K562 (cell line): ENCODE results near the gene ATP5F1D. TPM values are rescaled to one million over a fixed set of nuclear protein-coding genes. Genes with fewer than 3 reads are reported as not detected.

Source experiments
- ARID3A ChIP-seq: IDR thresholded peaks from 2 replicates; pipeline ENCODE4 v1.6.1; 2012; ENCODE audit warnings: low read depth, low read length, improper control_type of control experiment, borderline replicate concordance
- CREB3L1 ChIP-seq: fragments of 450-650 bp; IDR thresholded peaks from 2 replicates; pipeline ENCODE4 v1.6.1; 2014; ENCODE audit warnings: low read depth, mild to moderate bottlenecking, moderate library complexity, borderline replicate concordance
- GTF2A2 ChIP-seq: IDR thresholded peaks from 2 replicates; pipeline ENCODE4 v1.6.1; 2016; ENCODE audit warnings: mild to moderate bottlenecking, missing genetic modification characterization, missing compliant biosample characterization
- KLF13 ChIP-seq: fragments of 450-650 bp; IDR thresholded peaks from 2 replicates; pipeline ENCODE4 v1.6.1; 2016; ENCODE audit warnings: missing genetic modification characterization, low read depth, mild to moderate bottlenecking, missing compliant biosample characterization, moderate library complexity, borderline replicate concordance
- MYC ChIP-seq, 2 experiments: fragments of 250-450 bp in 1 of 2; sonication (Bioruptor Pico) in 1 of 2; IDR thresholded peaks; 2 replicates each; pipeline versions ENCODE4 v1.5.1 to v1.6.1; 2012 to 2021; ENCODE audit warnings: low read depth in 2 of 2, borderline replicate concordance in 1 of 2, improper control_type of control experiment in 1 of 2, low read length in 1 of 2, mild to moderate bottlenecking in 1 of 2, moderate library complexity in 1 of 2
- NEUROD1 ChIP-seq: fragments of 150-350 bp; IDR thresholded peaks from 2 replicates; pipeline ENCODE4 v1.6.1; 2014; ENCODE audit warnings: borderline replicate concordance, low read length, low read depth; ENCODE audit not compliant: partially characterized antibody
- NFIX ChIP-seq: fragments of 250-450 bp; sonication (Bioruptor Pico); IDR thresholded peaks from 2 replicates; pipeline ENCODE4 v1.4.0; 2020; ENCODE audit warnings: low read depth, mild to moderate bottlenecking, moderate library complexity
- SNIP1 ChIP-seq: fragments of 450-650 bp; IDR thresholded peaks from 2 replicates; pipeline ENCODE4 v1.7.1; 2017; ENCODE audit warnings: low read depth, mild to moderate bottlenecking
- SRF ChIP-seq, 2 experiments: fragments of 250-450, 450-650 bp in 1 of 2; sonication (Bioruptor Pico) in 1 of 2; sonication (generic) in 1 of 2; formaldehyde crosslinking; IDR thresholded peaks; 2 replicates each; pipeline versions ENCODE4 v1.5.0 to v1.5.1; 2020 to 2022; ENCODE audit warnings: mild to moderate bottlenecking in 1 of 2, missing genetic modification reagents in 1 of 2
- SUPT5H ChIP-seq: fragments of 450-650 bp; IDR thresholded peaks from 2 replicates; pipeline ENCODE4 v1.6.1; 2016
- U2AF1 ChIP-seq: fragments of 200-400 bp; formaldehyde crosslinking; optimal IDR thresholded peaks from 2 replicates; pipeline ENCODE3; 2017; ENCODE audit warnings: mild to moderate bottlenecking, low read depth, low read length, moderate library complexity
- VEZF1 ChIP-seq: fragments of 200-800 bp; sonication (Bioruptor generic); IDR thresholded peaks from 2 replicates; pipeline ENCODE4 v1.6.1; 2017; ENCODE audit warnings: missing genetic modification characterization, missing compliant biosample characterization
- ZBTB11 ChIP-seq, 3 experiments: fragments of 200-800 bp in 1 of 3; fragments of 250-450 bp in 1 of 3; fragments of 450-650 bp in 1 of 3; sonication (Bioruptor Pico) in 1 of 3; sonication (Bioruptor generic) in 1 of 3; formaldehyde crosslinking in 1 of 3; IDR thresholded peaks; 2 replicates each; pipeline versions ENCODE4 v1.6.1 to v1.8.0; 2016 to 2022; ENCODE audit warnings: mild to moderate bottlenecking in 2 of 3, missing genetic modification characterization in 2 of 3, missing compliant biosample characterization in 1 of 3, moderate library complexity in 1 of 3
- ZC3H4 ChIP-seq: sonication (generic); formaldehyde crosslinking; IDR thresholded peaks from 2 replicates; pipeline ENCODE4 v1.9.0; 2021; ENCODE audit warnings: missing genetic modification reagents, borderline replicate concordance
- ZKSCAN3 ChIP-seq: fragments of 250-450 bp; sonication (Bioruptor Pico); IDR thresholded peaks from 2 replicates; pipeline ENCODE4 v1.4.0; 2020
- ZNF586 ChIP-seq: fragments of 450-650 bp; formaldehyde crosslinking; conservative IDR thresholded peaks from 2 replicates; pipeline ENCODE4 v1.4.0; 2020; ENCODE audit warnings: mild to moderate bottlenecking, moderate library complexity
- polyA plus RNA-seq, 8 experiments: library from polyadenylated mRNA; depleted of rRNA in 4 of 8; stranded (reverse) in 5 of 8; unstranded in 3 of 8; fragments of >200 nt; fragmentation: Nextera tagmentation in 2 of 8; fragmentation: Illumina TruSeq in 1 of 8; extraction: Ambion mirVana in 2 of 8; extraction: Trizol in 1 of 8; gene quantifications; 2 replicates each; pipeline versions ENCODE4 v1.2.1 to v1.2.3, GENCODE V29; 2011 to 2014; ENCODE audit warnings: inconsistent platforms in 1 of 8, missing spikeins in 1 of 8
- total RNA-seq, 7 experiments: library from RNA; depleted of rRNA in 6 of 7; stranded (reverse); fragments of >200 nt in 6 of 7; fragmentation: Illumina TruSeq in 2 of 7; extraction: Trizol in 2 of 7; gene quantifications; 2 replicates each; pipeline versions ENCODE4 v1.2.1 to v1.2.3, GENCODE V29; 2011 to 2021; ENCODE audit warnings: low replicate concordance in 1 of 7

The ATP5F1D gene
- total and polyA plus RNA-seq, 9 of the 15 experiments (the other 6 are each of a cell fraction or from before 2014, with no cell fraction given): 3.9 to 409 (median 36.8) TPM

GRCh38 chr19:1241417-1242095 lies at the start of gene ATP5F1D (continued):
- TF ChIP-seq VEZF1 (CRISPR knock-in tag) (peak; percentile 81), ZNF586 (CRISPR knock-in tag) (no peak), KLF13 (tag) (no peak), SNIP1 (no peak), MYC (IDR thresholded peaks at IDR 0.05; ENCODE audit: low read depth, low read length) (peak; percentile 50; the same call in 1 of the 2 replicates), MYC (CRISPR knock-in tag; IDR thresholded peaks at IDR 0.05; ENCODE audit: borderline replicate concordance, low read depth) (no peak), ZBTB11 (CRISPR knock-in tag; IDR thresholded peaks at IDR 0.05) (peak in 1 of 3 experiments; percentile 90; a peak in 2 of 6 replicates), GTF2A2 (tag) (no peak), U2AF1 (no peak), ZC3H4 (CRISPR knock-in tag) (no peak), CREB3L1 (peak; percentile 90), SRF (CRISPR knock-in tag; IDR thresholded peaks at IDR 0.05) (peak in 1 of 2 experiments; percentile 88; a peak in 2 of 4 replicates), NEUROD1 (peak; percentile 44), ARID3A (0 out of 2 replicates have a peak, but pooled peaks have one; percentile 21), SUPT5H (no peak; the same call in 1 of the 2 replicates), NFIX (CRISPR knock-in tag) (no peak), ZKSCAN3 (no peak)
